ENCODE results near the gene CAMTA1. TPM values are rescaled to one million over a fixed set of nuclear protein-coding genes. Genes with fewer than 3 reads are reported as not detected.
A peak's percentile ranks its signal among the peaks of the same experiment; 100 is the strongest.

The CAMTA1 gene
- total and polyA plus RNA-seq, 4 donors: 78.7 to 438 (median 173) TPM

DNA sequence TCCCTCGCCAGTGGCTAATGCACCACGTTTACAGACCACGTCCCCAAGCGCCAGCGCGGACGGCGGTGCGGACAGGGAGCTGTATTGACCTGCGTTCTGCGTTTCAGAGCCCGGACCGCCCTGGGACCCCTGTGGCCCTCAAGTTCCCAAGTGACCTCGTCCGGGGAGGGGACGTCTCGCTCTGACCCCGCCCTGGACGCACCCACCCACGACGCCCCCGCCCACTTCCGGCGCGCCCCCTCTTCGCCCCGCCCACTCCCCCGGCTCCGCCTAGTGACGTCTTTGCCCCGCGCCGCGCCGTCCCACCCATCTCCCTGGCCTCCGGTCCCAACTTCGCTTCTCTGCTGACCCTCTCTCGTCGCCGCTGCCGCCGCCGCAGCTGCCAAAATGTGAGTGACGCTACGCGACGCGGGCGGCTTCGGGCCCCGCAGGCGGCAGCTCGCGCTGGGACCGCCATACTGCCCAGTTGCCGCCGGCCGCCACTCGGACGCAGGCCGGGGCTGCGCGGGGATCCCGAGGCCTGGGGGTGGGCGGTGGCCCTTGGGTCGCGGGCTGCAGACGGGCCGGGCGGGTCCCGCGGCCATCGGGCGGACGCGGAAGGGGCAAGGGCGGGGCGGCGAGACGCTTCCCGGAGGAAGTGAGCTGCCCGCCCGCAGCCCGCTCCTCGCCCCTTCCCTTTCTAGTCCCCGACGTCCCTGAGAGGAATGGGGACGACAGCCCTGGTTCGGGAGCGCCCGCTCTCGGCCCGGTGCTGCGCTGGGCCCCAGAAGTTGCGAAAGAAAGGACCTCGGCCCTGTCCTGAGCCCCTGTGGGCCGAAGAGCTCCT, 986.0 kb downstream of the CAMTA1 start, which contains the start of gene VAMP3:
Gene VAMP3, plus strand, starts transcription at position 300 of the 826 bp plus-strand sequence. Its CDS starts 88 bp downstream, at position 388.
- peak within 1 kb of the TSS; percentile 32 to 71 for H3K27ac ChIP-seq (ENCODE audit: low read depth in 1 of 2, low read length in 2 of 2)
- no peaks in the 10 kb centered on the region for H3K4me1 ChIP-seq (ENCODE audit: control insufficient read depth in 1 of 2, insufficient read depth in 2 of 2, low read length in 2 of 2)
- DNase-seq (peak; percentile 93 to 97), ATAC-seq (ENCODE audit: low FRiP score) (peak; percentile 99)
- H3K36me3 ChIP-seq (ENCODE audit: control insufficient read depth in 1 of 2, insufficient read depth in 2 of 2, low read length in 1 of 2): no peaks in the 10 kb centered on the region
- H3K9me3 ChIP-seq (ENCODE audit: control insufficient read depth, low read length): no peaks in the 10 kb centered on the region
- intact Hi-C loops (cut with DNase I): no loop called here
- H3K4me3 ChIP-seq (ENCODE audit: low read length in 2 of 2): peak within 1 kb of the TSS; percentile 81 to 83
- no peaks in the 10 kb centered on the region for H3K27me3 ChIP-seq (ENCODE audit: control insufficient read depth in 1 of 2, insufficient read depth in 2 of 2, low read length in 1 of 2)
- 0 to 1% methylated on average over 67 to 97 of the region's 97 CpGs for WGBS, 2 donors

DNA sequence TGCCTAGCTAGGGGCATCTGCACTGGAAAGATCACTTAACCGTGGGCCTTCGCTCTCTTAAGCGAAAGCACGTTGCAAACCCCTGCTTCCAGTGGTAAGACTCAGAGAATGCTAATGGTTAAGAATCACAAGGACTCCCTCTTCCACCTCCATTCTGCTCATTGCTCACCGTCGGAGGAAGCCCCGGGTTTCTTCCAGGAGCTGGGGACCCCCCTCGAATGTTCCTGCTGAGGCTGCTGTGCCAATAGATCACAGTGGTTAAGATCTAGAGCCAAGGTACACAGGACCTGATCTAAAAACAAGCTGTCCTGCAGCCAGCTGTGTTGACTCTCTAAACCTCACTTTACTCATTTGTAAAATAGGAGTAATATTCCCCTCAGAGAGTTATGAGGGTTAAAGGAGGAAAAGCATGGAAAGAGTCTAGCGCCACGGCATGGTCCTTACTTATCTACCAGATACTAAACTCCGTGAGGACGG, 986.6 kb downstream of the CAMTA1 start:
- intact Hi-C loops (cut with DNase I): no loop called here

DNA sequence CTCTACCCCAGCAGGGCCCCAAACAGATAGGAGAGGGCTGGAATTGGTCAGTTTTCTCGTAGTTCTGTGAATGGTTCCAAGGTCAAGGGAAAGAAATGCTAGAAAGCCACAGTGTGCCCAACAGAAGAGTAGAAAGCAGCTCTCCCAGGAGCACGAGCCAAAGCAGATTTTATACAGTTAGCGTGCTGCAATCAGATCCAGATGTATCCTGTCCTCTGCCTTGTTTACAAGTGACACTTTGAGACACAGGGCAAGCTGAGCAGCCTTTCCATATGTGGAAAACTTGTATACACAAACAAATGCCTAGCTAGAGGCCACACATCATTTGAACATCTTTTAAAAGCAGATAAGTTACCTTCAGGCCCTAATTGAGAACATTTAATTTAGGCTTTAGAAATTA, 992.3 kb downstream of the CAMTA1 start:
- Histone ChIP-seq H3K36me3 (ENCODE audit: control insufficient read depth in 1 of 2, insufficient read depth in 2 of 2, low read length in 1 of 2) (peaks cover 0 to 7% of the 10 kb centered on the region in 2 donors), H3K4me3 (ENCODE audit: low read length in 2 of 2) (no peak overlapping the region), H3K9me3 (ENCODE audit: control insufficient read depth, low read length) (no peaks in the 10 kb centered on the region), H3K27ac (ENCODE audit: low read depth in 1 of 2, low read length in 2 of 2) (no peak overlapping the region), H3K4me1 (ENCODE audit: control insufficient read depth in 1 of 2, insufficient read depth in 2 of 2, low read length in 2 of 2) (no peaks in the 10 kb centered on the region), H3K27me3 (ENCODE audit: control insufficient read depth in 1 of 2, insufficient read depth in 2 of 2, low read length in 1 of 2) (no peaks in the 10 kb centered on the region)
- intact Hi-C loops (cut with DNase I): no loop called here
- ATAC-seq (ENCODE audit: low FRiP score): no peak
- no peak for DNase-seq
- 78 to 87% methylated on average over 3 of the region's 3 CpGs for WGBS, 2 donors

More for the DNA sequence above, 986.6 kb downstream of the CAMTA1 start:
- Histone ChIP-seq H3K9me3 (ENCODE audit: control insufficient read depth, low read length) (no peaks in the 10 kb centered on the region), H3K27ac (ENCODE audit: low read depth in 1 of 2, low read length in 2 of 2) (peak overlapping the region; percentile 32 to 71), H3K27me3 (ENCODE audit: control insufficient read depth in 1 of 2, insufficient read depth in 2 of 2, low read length in 1 of 2) (no peaks in the 10 kb centered on the region), H3K4me3 (ENCODE audit: low read length in 2 of 2) (peak overlapping the region; percentile 81 to 83), H3K36me3 (ENCODE audit: control insufficient read depth in 1 of 2, insufficient read depth in 2 of 2, low read length in 1 of 2) (no peaks in the 10 kb centered on the region), H3K4me1 (ENCODE audit: control insufficient read depth in 1 of 2, insufficient read depth in 2 of 2, low read length in 2 of 2) (no peaks in the 10 kb centered on the region)
- WGBS, 2 donors: 14% methylated on average over 12 of the region's 12 CpGs
- no peak for DNase-seq
- ATAC-seq (ENCODE audit: low FRiP score): no peak

DNA sequence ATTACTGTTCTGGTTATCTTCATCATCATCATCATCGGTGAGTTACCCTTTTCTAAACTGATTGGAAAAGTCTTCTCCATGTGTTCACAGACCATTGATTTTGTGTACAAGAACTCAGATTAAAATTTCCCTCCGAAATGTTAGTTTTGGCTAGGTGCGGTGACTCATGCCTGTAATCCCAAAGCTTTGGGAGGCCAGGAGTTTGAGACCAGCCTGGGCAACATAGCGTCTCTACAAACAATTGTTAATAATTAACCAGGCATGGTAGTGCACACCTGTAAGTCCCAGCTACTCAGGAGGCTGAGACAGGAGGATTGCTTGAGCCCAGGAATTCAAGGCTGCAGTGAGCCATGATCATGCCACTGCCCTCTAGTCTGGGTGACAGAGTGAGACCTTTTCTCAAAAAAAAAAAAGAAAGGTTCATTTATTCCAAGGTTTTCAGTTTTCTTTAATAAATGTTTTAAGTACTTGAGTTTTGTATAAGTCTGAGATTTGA, 992.9 kb downstream of the CAMTA1 start:
- Histone ChIP-seq H3K27me3 (ENCODE audit: control insufficient read depth in 1 of 2, insufficient read depth in 2 of 2, low read length in 1 of 2) (no peaks in the 10 kb centered on the region), H3K4me3 (ENCODE audit: low read length in 2 of 2) (no peak overlapping the region), H3K27ac (ENCODE audit: low read depth in 1 of 2, low read length in 2 of 2) (no peak overlapping the region), H3K9me3 (ENCODE audit: control insufficient read depth, low read length) (no peaks in the 10 kb centered on the region), H3K36me3 (ENCODE audit: control insufficient read depth in 1 of 2, insufficient read depth in 2 of 2, low read length in 1 of 2) (peaks cover 0 to 7% of the 10 kb centered on the region in 2 donors), H3K4me1 (ENCODE audit: control insufficient read depth in 1 of 2, insufficient read depth in 2 of 2, low read length in 2 of 2) (no peaks in the 10 kb centered on the region)
- DNase-seq (no peak), ATAC-seq (ENCODE audit: low FRiP score) (no peak)
- WGBS, 2 donors: 91 to 92% methylated on average over 4 of the region's 4 CpGs
- intact Hi-C loops (cut with DNase I): no loop called here

DNA sequence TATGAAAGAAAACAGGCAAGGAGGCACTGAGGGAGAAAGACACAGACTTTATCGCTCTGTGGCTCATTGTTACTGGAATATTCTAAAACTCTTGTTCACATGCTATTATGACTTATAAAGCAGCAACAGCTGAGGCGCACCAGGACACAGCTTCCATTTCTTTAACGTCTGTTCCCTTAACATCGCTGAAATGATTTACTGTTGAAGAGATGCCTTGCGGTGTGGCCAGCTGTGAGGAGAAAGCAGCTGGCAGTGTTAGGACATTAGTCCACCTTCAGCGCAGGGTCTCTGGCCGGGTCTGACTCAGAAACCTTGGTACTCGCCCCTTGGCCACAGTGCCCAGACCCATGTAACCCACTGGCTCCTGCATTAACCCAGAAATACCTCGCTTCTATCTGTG, 995.7 kb downstream of the CAMTA1 start:
- 84 to 90% methylated on average over 9 of the region's 9 CpGs for WGBS, 2 donors
- ATAC-seq (ENCODE audit: low FRiP score) (no peak), DNase-seq (no peak)
- no peak overlapping the region for H3K4me3 ChIP-seq (ENCODE audit: low read length in 2 of 2)
- no peaks in the 10 kb centered on the region for H3K9me3 ChIP-seq (ENCODE audit: control insufficient read depth, low read length)
- no peak overlapping the region for H3K27ac ChIP-seq (ENCODE audit: low read depth in 1 of 2, low read length in 2 of 2)
- H3K4me1 ChIP-seq (ENCODE audit: control insufficient read depth in 1 of 2, insufficient read depth in 2 of 2, low read length in 2 of 2): no peaks in the 10 kb centered on the region
- H3K27me3 ChIP-seq (ENCODE audit: control insufficient read depth in 1 of 2, insufficient read depth in 2 of 2, low read length in 1 of 2): no peaks in the 10 kb centered on the region
- intact Hi-C loops (cut with DNase I): no loop called here
- peaks cover 0 to 7% of the 10 kb centered on the region in 2 donors for H3K36me3 ChIP-seq (ENCODE audit: control insufficient read depth in 1 of 2, insufficient read depth in 2 of 2, low read length in 1 of 2)

DNA sequence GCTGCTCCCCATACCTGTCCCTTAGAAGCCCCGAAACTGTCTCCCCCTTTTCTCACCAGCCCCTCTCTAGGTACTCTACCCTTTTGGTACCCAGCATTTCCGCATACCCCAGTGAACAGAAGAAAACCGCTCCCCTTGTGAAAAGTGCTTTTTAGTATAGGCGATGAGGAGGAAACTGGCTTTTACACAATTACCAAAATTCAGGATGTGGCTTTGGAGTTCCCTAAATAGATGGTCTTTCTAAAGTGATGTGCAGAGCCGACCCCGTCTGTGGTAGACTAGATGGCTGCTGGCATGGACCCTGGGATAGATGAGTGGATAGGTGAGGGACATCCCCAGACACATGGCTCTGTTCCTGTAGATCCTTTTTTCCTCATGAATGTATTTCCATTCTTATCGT, 996.2 kb downstream of the CAMTA1 start:
- intact Hi-C loops (cut with DNase I): no loop called here
- 77% methylated on average over 7 of the region's 7 CpGs for WGBS, 2 donors
- H3K27me3 ChIP-seq (ENCODE audit: control insufficient read depth in 1 of 2, insufficient read depth in 2 of 2, low read length in 1 of 2): no peaks in the 10 kb centered on the region
- no peaks in the 10 kb centered on the region for H3K4me1 ChIP-seq (ENCODE audit: control insufficient read depth in 1 of 2, insufficient read depth in 2 of 2, low read length in 2 of 2)
- H3K4me3 ChIP-seq (ENCODE audit: low read length in 2 of 2): no peak overlapping the region
- DNase-seq (no peak), ATAC-seq (ENCODE audit: low FRiP score) (no peak)
- peaks cover 0 to 7% of the 10 kb centered on the region in 2 donors for H3K36me3 ChIP-seq (ENCODE audit: control insufficient read depth in 1 of 2, insufficient read depth in 2 of 2, low read length in 1 of 2)
- no peak overlapping the region for H3K27ac ChIP-seq (ENCODE audit: low read depth in 1 of 2, low read length in 2 of 2)
- no peaks in the 10 kb centered on the region for H3K9me3 ChIP-seq (ENCODE audit: control insufficient read depth, low read length)

DNA sequence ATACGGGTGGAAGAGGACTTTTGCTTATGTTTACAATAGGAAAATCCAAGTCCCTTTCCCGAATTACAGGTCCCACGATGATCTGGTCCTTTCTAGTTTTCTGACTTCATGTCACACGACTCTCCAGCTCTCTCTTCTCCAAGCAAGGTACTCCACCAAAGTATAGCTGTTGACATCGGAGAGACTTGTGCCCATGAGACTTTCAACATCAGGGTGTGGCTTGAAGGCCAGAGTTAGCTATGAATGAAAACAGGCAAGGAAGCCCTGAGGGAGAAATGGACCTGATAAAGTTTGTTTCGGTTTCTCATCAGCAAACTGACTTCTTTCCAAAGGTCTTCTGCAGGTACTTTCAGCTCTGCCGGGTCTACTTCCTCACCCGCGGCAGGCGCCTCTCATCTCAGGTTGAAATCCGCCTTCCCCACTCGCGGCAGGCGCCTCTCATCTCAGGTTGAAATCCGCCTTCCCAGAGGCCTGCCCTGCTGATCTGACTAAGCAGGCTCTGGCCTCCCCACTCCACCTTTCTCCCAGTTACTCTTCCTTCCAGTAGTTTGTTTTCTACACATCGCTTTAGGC, 996.8 kb downstream of the CAMTA1 start:
- no peaks in the 10 kb centered on the region for H3K4me1 ChIP-seq (ENCODE audit: control insufficient read depth in 1 of 2, insufficient read depth in 2 of 2, low read length in 2 of 2)
- H3K4me3 ChIP-seq (ENCODE audit: low read length in 2 of 2): no peak overlapping the region
- no peaks in the 10 kb centered on the region for H3K9me3 ChIP-seq (ENCODE audit: control insufficient read depth, low read length)
- WGBS, 2 donors: 88 to 89% methylated on average over 16 of the region's 16 CpGs
- ATAC-seq (ENCODE audit: low FRiP score) (no peak), DNase-seq (no peak)
- no peak overlapping the region for H3K27ac ChIP-seq (ENCODE audit: low read depth in 1 of 2, low read length in 2 of 2)
- no peaks in the 10 kb centered on the region for H3K27me3 ChIP-seq (ENCODE audit: control insufficient read depth in 1 of 2, insufficient read depth in 2 of 2, low read length in 1 of 2)
- intact Hi-C loops (cut with DNase I): no loop called here
- peaks cover 0 to 7% of the 10 kb centered on the region in 2 donors for H3K36me3 ChIP-seq (ENCODE audit: control insufficient read depth in 1 of 2, insufficient read depth in 2 of 2, low read length in 1 of 2)

DNA sequence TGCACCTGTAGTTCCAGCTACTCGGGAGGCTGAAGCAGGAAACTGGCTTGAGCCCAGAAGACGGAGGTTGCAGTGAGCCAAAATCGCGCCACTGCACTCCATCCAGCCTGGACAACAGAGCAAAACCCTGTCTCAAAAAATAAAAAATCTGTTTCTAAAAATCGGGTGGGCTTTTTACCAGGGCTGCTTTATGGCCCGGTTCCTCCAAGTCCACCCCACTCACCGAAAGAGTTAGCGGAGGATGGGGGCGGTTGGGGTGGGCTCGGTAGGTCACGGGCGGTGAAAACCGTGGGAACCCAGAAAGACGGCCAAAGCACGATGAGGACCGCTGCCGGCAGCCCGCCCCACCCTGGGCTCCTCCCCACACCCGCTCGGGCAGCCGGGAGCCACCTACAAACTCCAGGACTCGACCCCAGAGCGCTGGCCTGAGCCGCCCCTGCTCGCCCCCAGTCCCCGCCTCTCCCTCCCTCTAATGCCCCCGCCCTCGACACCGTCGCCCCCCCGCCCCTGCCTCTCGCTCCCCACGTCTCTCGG, 998.0 kb downstream of the CAMTA1 start:
- DNase-seq: peak; percentile 84 to 90
- ATAC-seq (ENCODE audit: low FRiP score): peak; percentile 82
- Histone ChIP-seq H3K36me3 (ENCODE audit: control insufficient read depth in 1 of 2, insufficient read depth in 2 of 2, low read length in 1 of 2) (peaks cover 0 to 5% of the 10 kb centered on the region in 2 donors), H3K4me1 (ENCODE audit: control insufficient read depth in 1 of 2, insufficient read depth in 2 of 2, low read length in 2 of 2) (no peaks in the 10 kb centered on the region), H3K4me3 (ENCODE audit: low read length in 2 of 2) (peak overlapping the region; percentile 16 to 31), H3K27ac (ENCODE audit: low read depth in 1 of 2, low read length in 2 of 2) (peak overlapping the region in 1 of 2 donors; percentile 58), H3K9me3 (ENCODE audit: control insufficient read depth, low read length) (no peaks in the 10 kb centered on the region), H3K27me3 (ENCODE audit: control insufficient read depth in 1 of 2, insufficient read depth in 2 of 2, low read length in 1 of 2) (no peaks in the 10 kb centered on the region)
- intact Hi-C loops (cut with DNase I): no loop called here
- WGBS, 2 donors: 0 to 1% methylated on average over 20 to 34 of the region's 34 CpGs
